SK-N-SH (cell line): ENCODE measurements around the gene MAPK10.

Experiments used
- GATA2 ChIP-seq: sonication (generic); formaldehyde crosslinking; IDR thresholded peaks from 2 replicates; pipeline ENCODE4 v1.5.0; 2020; ENCODE audit warnings: mild to moderate bottlenecking, missing genetic modification reagents
- MEF2A ChIP-seq: IDR thresholded peaks from 2 replicates; pipeline ENCODE4 v1.4.0; 2012; ENCODE audit warnings: low read depth, borderline replicate concordance
- MXI1 ChIP-seq: IDR thresholded peaks from 2 replicates; pipeline ENCODE4 v1.6.1; 2012; ENCODE audit warnings: mild to moderate bottlenecking, low read depth, low read length, improper control_type of control experiment
- POLR2AphosphoS5 ChIP-seq: IDR thresholded peaks from 2 replicates; pipeline ENCODE4 v1.6.1; 2012; ENCODE audit warnings: low read depth, low read length
- SMC3 ChIP-seq: IDR thresholded peaks from 2 replicates; pipeline ENCODE4 v1.6.1; 2012; ENCODE audit warnings: low read depth, low read length, improper control_type of control experiment
- TF ChIP-seq, protein P1 (sequence below): IDR thresholded peaks from 2 replicates; pipeline ENCODE4 v1.6.1; 2012; ENCODE audit warnings: mild to moderate bottlenecking, low read depth, low read length, moderate library complexity
- TF ChIP-seq, protein P2 (sequence below): fragments of 200-600 bp; sonication (generic); IDR thresholded peaks from 2 replicates; pipeline ENCODE4 v1.6.1; 2017; ENCODE audit warnings: antibody characterized with exemption, mild to moderate bottlenecking, moderate library complexity

GRCh38 chr4:86050496-86050895, 309.4 kb downstream of the MAPK10 start:
- TF ChIP-seq POLR2AphosphoS5 (no peak), MXI1 (no peak), GATA2 (no peak), MEF2A (no peak), SMC3 (no peak)
- TF ChIP-seq, protein P1, sequence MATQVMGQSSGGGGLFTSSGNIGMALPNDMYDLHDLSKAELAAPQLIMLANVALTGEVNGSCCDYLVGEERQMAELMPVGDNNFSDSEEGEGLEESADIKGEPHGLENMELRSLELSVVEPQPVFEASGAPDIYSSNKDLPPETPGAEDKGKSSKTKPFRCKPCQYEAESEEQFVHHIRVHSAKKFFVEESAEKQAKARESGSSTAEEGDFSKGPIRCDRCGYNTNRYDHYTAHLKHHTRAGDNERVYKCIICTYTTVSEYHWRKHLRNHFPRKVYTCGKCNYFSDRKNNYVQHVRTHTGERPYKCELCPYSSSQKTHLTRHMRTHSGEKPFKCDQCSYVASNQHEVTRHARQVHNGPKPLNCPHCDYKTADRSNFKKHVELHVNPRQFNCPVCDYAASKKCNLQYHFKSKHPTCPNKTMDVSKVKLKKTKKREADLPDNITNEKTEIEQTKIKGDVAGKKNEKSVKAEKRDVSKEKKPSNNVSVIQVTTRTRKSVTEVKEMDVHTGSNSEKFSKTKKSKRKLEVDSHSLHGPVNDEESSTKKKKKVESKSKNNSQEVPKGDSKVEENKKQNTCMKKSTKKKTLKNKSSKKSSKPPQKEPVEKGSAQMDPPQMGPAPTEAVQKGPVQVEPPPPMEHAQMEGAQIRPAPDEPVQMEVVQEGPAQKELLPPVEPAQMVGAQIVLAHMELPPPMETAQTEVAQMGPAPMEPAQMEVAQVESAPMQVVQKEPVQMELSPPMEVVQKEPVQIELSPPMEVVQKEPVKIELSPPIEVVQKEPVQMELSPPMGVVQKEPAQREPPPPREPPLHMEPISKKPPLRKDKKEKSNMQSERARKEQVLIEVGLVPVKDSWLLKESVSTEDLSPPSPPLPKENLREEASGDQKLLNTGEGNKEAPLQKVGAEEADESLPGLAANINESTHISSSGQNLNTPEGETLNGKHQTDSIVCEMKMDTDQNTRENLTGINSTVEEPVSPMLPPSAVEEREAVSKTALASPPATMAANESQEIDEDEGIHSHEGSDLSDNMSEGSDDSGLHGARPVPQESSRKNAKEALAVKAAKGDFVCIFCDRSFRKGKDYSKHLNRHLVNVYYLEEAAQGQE: no peak
- TF ChIP-seq, protein P2, sequence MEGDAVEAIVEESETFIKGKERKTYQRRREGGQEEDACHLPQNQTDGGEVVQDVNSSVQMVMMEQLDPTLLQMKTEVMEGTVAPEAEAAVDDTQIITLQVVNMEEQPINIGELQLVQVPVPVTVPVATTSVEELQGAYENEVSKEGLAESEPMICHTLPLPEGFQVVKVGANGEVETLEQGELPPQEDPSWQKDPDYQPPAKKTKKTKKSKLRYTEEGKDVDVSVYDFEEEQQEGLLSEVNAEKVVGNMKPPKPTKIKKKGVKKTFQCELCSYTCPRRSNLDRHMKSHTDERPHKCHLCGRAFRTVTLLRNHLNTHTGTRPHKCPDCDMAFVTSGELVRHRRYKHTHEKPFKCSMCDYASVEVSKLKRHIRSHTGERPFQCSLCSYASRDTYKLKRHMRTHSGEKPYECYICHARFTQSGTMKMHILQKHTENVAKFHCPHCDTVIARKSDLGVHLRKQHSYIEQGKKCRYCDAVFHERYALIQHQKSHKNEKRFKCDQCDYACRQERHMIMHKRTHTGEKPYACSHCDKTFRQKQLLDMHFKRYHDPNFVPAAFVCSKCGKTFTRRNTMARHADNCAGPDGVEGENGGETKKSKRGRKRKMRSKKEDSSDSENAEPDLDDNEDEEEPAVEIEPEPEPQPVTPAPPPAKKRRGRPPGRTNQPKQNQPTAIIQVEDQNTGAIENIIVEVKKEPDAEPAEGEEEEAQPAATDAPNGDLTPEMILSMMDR: no peak
